Liver (tissue), 9 donors: ENCODE measurements around the gene RNU6-1. TPM values are rescaled to one million over a fixed set of nuclear protein-coding genes. Genes with fewer than 3 reads are reported as not detected.

Experiments used
- DNase-seq: peaks from one replicate; pipeline ENCODE4 v3.0.0-alpha.2; 2017; ENCODE audit warnings: low spot score
- H3K27ac ChIP-seq, 2 donors: one replicate each; pipeline ENCODE4 v1.7.0; 2013; ENCODE audit warnings: inconsistent platforms in 2 of 2, low read length in 2 of 2, control low read depth in 1 of 2, low read depth in 1 of 2, mild to moderate bottlenecking in 1 of 2
- H3K27me3 ChIP-seq, 4 donors: one replicate each; pipeline versions ENCODE4 v1.6.1 to v1.7.0; 2013; ENCODE audit warnings: low read length in 3 of 4, inconsistent platforms in 1 of 4, mild to moderate bottlenecking in 1 of 4, moderate library complexity in 1 of 4; ENCODE audit not compliant: control insufficient read depth in 4 of 4, insufficient read depth in 4 of 4
- H3K36me3 ChIP-seq, 4 donors: one replicate each; pipeline versions ENCODE4 v1.6.1 to v1.7.0; 2013; ENCODE audit warnings: low read length in 3 of 4, mild to moderate bottlenecking in 3 of 4, low read depth in 1 of 4, moderate library complexity in 1 of 4; ENCODE audit not compliant: control insufficient read depth in 4 of 4, insufficient read depth in 3 of 4
- H3K4me1 ChIP-seq, 4 donors: one replicate each; pipeline versions ENCODE4 v1.6.1 to v1.7.0; 2013; ENCODE audit warnings: low read length in 3 of 4, mild to moderate bottlenecking in 3 of 4, moderate library complexity in 1 of 4; ENCODE audit not compliant: control insufficient read depth in 4 of 4, insufficient read depth in 4 of 4
- H3K4me3 ChIP-seq, 3 donors: one replicate each; pipeline versions ENCODE4 v1.6.1 to v1.7.0; 2013; ENCODE audit warnings: low read length in 3 of 3, control low read depth in 1 of 3, low read depth in 1 of 3, mild to moderate bottlenecking in 1 of 3
- H3K9ac ChIP-seq, 2 donors: one replicate each; pipeline ENCODE4 v1.7.0; 2013; ENCODE audit warnings: low read length in 2 of 2, mild to moderate bottlenecking in 2 of 2, moderate library complexity in 2 of 2, control low read depth in 1 of 2, low read depth in 1 of 2
- H3K9me3 ChIP-seq, 4 donors: one replicate each; pipeline versions ENCODE4 v1.6.1 to v1.7.0; 2013; ENCODE audit warnings: low read length in 3 of 4; ENCODE audit not compliant: control insufficient read depth in 4 of 4
- CTCF ChIP-seq: fragments of 150-350 bp; IDR thresholded peaks from 2 replicates; pipeline ENCODE4 v1.5.1; 2017; ENCODE audit warnings: improper control_type of control experiment, low read depth, low read length; ENCODE audit not compliant: missing input control
- EGR1 ChIP-seq, 2 donors: IDR thresholded peaks; 2 replicates each; pipeline ENCODE4 v1.6.1; 2016 to 2018; ENCODE audit warnings: antibody characterized with exemption in 2 of 2, low read depth in 2 of 2
- FOXA1 ChIP-seq: IDR thresholded peaks from 2 replicates; pipeline ENCODE4 v1.6.1; 2016; ENCODE audit warnings: antibody characterized with exemption
- FOXA2 ChIP-seq: IDR thresholded peaks from 2 replicates; pipeline ENCODE4 v1.6.1; 2016; ENCODE audit warnings: antibody characterized with exemption
- GABPA ChIP-seq, 2 donors: IDR thresholded peaks in 1 of 2; conservative IDR thresholded peaks in 1 of 2; 2 replicates each; pipeline ENCODE4 v1.6.1; 2016; ENCODE audit warnings: antibody characterized with exemption in 2 of 2, mild to moderate bottlenecking in 1 of 2, moderate library complexity in 1 of 2
- HNF4A ChIP-seq, 2 donors: conservative IDR thresholded peaks; 2 replicates each; pipeline ENCODE4 v1.6.1; 2016; ENCODE audit warnings: antibody characterized with exemption in 2 of 2, mild to moderate bottlenecking in 2 of 2
- HNF4G ChIP-seq: IDR thresholded peaks from 2 replicates; pipeline ENCODE4 v1.6.1; 2016; ENCODE audit warnings: antibody characterized with exemption
- JUND ChIP-seq, 2 donors: IDR thresholded peaks; 2 replicates each; pipeline ENCODE4 v1.6.1; 2016; ENCODE audit warnings: antibody characterized with exemption in 2 of 2
- NR2F2 ChIP-seq: IDR thresholded peaks from 2 replicates; pipeline ENCODE4 v1.6.1; 2016; ENCODE audit warnings: antibody characterized with exemption
- REST ChIP-seq: IDR thresholded peaks from 2 replicates; pipeline ENCODE4 v1.6.1; 2016; ENCODE audit warnings: antibody characterized with exemption, mild to moderate bottlenecking
- RXRA ChIP-seq, 2 donors: IDR thresholded peaks; 2 replicates each; pipeline ENCODE4 v1.6.1; 2017 to 2018; ENCODE audit warnings: antibody characterized with exemption in 2 of 2, mild to moderate bottlenecking in 1 of 2
- TAF1 ChIP-seq: conservative IDR thresholded peaks from 2 replicates; pipeline ENCODE4 v1.6.1; 2016; ENCODE audit warnings: antibody characterized with exemption, mild to moderate bottlenecking
- YY1 ChIP-seq: IDR thresholded peaks from 2 replicates; pipeline ENCODE4 v1.6.1; 2016; ENCODE audit warnings: antibody characterized with exemption, mild to moderate bottlenecking
- ZBTB33 ChIP-seq: IDR thresholded peaks from 2 replicates; pipeline ENCODE4 v1.6.1; 2016; ENCODE audit warnings: antibody characterized with exemption
- WGBS: extraction: QIAGEN DNeasy Blood & Tissue Kit; methylation state at CpG from one replicate; pipeline ENCODE4 v1.1.7; 2013; 5-methylcytosine and 5-hydroxymethylcytosine counted together
- polyA plus RNA-seq, 2 donors: library from polyadenylated mRNA; stranded (reverse) in 1 of 2; unstranded in 1 of 2; fragments of 200-250 nt in 1 of 2; fragments of >200 nt in 1 of 2; fragmentation: Nextera tagmentation in 1 of 2; extraction: Ambion mirVana in 1 of 2; gene quantifications; one replicate each; pipeline versions ENCODE4 v1.2.1 to v1.2.3, GENCODE V29; 2013 to 2015
- total RNA-seq, 2 donors: library from RNA; depleted of rRNA; stranded (reverse); fragments of >200 nt; gene quantifications; one replicate each; pipeline ENCODE4 v1.2.3, GENCODE V29; 2014
- donor health status: healthy.
- donor health status: healthy.
- donor health status: healthy.
- donor health status: healthy.
- donor health status: healthy.

RNU6-1 gene
- total and polyA plus RNA-seq, 4 donors = not detected

GRCh38 chr15:67805008-67805665 is 34.7 kb downstream of the RNU6-1 start:
- Histone ChIP-seq H3K27ac (no peak overlapping the region), H3K36me3 (peaks cover 0 to 8% (median 2%) of the 10 kb centered on the region in 4 donors), H3K9me3 (no peaks in the 10 kb centered on the region), H3K4me3 (no peak overlapping the region), H3K9ac (no peak overlapping the region), H3K4me1 (no peaks in the 10 kb centered on the region), H3K27me3 (no peaks in the 10 kb centered on the region)
- TF ChIP-seq REST (no peak), HNF4G (no peak), GABPA (IDR thresholded peaks at IDR 0.05 in 1 of 2, conservative IDR thresholded peaks at IDR 0.05 in 1 of 2) (no peak), TAF1 (no peak), ZBTB33 (no peak), RXRA (IDR thresholded peaks at IDR 0.05) (no peak), HNF4A (conservative IDR thresholded peaks at IDR 0.05) (no peak), NR2F2 (no peak), CTCF (no peak), FOXA1 (no peak)
- no peak for DNase-seq
- 93% methylated on average over 17 of the region's 17 CpGs for WGBS

GRCh38 chr15:67803996-67804843 is 35.6 kb downstream of the RNU6-1 start:
- H3K4me3 ChIP-seq = no peak overlapping the region
- WGBS = 85% methylated on average over 27 of the region's 27 CpGs
- DNase-seq = no peak
- peaks cover 0 to 8% (median 2%) of the 10 kb centered on the region in 4 donors for H3K36me3 ChIP-seq
- H3K9ac ChIP-seq = no peak overlapping the region
- no peaks in the 10 kb centered on the region for H3K9me3 ChIP-seq
- no peaks in the 10 kb centered on the region for H3K4me1 ChIP-seq
- H3K27me3 ChIP-seq = no peaks in the 10 kb centered on the region
- no peak overlapping the region for H3K27ac ChIP-seq
- TF ChIP-seq JUND (IDR thresholded peaks at IDR 0.05) (no peak), RXRA (IDR thresholded peaks at IDR 0.05) (no peak), FOXA2 (no peak), HNF4A (conservative IDR thresholded peaks at IDR 0.05) (no peak), HNF4G (no peak), CTCF (no peak), YY1 (no peak), GABPA (IDR thresholded peaks at IDR 0.05 in 1 of 2, conservative IDR thresholded peaks at IDR 0.05 in 1 of 2) (no peak), EGR1 (IDR thresholded peaks at IDR 0.05; ENCODE audit: low read depth in 2 of 2) (no peak), REST (no peak), TAF1 (no peak)
